Measurements from ENCODE around the gene MORN1.

DNA sequence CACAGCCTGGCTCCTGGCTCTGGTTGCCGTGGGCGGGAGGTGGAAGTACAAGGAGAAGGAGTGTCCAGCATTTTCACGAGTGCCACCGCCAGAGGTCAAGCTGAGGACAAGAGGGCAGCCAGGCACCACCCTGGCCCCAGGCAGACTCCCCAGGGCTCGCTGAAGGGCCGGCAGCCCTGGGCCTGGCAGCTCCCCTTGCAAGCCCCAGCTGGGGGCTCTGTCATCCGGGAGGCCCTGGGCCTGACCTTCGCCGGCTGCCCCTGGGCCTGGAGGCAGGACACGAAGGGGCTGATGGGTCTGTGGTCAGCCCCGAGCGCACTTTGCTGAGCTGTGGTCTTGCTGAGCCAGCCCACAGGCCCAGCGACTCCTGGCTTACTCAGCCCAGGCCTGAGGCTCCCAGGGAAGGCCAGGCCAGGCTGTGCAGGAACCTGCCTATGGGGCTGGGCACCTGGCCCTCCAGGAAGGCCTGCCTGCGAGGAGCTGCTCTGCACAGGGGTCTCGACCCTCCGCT lies 74.8 kb downstream of the MORN1 start:
- TF ChIP-seq, protein P1, sequence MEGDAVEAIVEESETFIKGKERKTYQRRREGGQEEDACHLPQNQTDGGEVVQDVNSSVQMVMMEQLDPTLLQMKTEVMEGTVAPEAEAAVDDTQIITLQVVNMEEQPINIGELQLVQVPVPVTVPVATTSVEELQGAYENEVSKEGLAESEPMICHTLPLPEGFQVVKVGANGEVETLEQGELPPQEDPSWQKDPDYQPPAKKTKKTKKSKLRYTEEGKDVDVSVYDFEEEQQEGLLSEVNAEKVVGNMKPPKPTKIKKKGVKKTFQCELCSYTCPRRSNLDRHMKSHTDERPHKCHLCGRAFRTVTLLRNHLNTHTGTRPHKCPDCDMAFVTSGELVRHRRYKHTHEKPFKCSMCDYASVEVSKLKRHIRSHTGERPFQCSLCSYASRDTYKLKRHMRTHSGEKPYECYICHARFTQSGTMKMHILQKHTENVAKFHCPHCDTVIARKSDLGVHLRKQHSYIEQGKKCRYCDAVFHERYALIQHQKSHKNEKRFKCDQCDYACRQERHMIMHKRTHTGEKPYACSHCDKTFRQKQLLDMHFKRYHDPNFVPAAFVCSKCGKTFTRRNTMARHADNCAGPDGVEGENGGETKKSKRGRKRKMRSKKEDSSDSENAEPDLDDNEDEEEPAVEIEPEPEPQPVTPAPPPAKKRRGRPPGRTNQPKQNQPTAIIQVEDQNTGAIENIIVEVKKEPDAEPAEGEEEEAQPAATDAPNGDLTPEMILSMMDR (conservative IDR thresholded peaks at IDR 0.05; ENCODE audit: low read length), result no peak
- no peak for TF ChIP-seq EZH2phosphoT487 (IDR thresholded peaks at IDR 0.05; ENCODE audit: borderline replicate concordance)
